Stimulated activated CD8-positive, alpha-beta memory T cell treated with anti-CD3 and anti-CD28 coated beads, Interleukin-2, amount 100 ng/mL, for 48 hours (primary cell): ENCODE measurements around the gene SH3RF1.

ENCODE experiments used
- DNase-seq, 2 donors: peaks; one replicate each; pipeline ENCODE4 v3.0.0-alpha.2; 2020; ENCODE audit warnings: low read depth in 2 of 2

Gene SH3RF1

DNA sequence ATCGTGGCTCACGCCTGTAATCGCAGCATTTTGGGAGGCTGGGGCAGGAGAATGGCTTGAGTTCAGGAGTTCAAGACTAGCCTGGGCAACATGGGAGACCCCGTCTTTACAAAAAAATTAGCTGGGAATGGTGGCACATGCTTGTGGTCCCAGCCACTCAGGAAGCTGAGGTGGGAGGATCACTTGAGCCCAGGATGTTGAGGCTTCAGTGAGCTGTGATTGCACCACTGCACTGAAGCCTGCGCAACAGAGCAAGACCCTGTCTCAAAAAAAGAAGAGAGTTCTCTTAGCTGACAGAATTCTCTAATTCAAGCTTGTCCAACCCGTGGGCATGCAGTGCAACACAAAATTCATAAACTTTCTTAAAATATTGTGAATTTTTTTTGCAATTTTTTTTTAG lies 165.1 kb downstream of the SH3RF1 start:
- DNase-seq: no peak

DNA sequence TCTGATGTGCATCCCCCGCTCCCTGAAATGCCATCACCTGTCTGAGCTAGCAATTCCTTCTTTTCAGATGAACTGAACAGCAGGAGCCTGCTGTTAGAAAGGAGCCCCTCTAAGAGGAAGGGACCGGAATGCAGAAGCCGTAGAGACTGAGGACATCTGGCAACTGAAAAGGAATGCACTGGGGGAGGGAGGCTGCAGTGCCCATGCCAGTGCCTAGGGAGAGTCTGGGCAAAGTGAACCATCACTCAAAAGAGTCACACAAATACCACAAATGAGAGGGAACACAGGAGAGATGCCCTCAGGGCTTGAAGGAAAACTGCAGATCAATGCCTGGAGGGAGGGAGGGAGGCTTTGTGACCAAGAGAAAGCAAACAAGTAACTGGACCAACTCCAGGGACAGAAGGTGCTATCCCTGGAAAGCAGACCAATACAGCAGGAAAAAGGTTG lies 166.8 kb downstream of the SH3RF1 start:
- no peak for DNase-seq

DNA sequence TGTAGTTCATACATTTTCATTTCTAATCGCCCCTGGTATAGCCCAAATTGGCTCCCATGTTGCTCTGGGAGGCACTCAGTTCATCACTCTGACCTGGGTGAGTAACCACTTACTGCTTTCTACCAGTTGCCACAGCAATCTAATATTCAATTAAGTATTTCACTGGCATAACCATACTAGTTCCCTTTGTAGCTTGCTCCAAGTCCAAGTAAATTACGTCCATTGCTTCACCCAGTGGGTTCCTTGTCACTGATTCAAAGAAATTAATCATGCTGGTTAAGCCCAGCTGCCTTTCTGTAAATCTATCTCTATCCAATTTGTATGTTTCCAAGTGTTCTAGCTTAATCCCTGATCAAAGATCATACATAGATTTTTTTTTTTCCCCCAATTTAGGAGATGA lies 168.7 kb downstream of the SH3RF1 start:
- no peak for DNase-seq

DNA sequence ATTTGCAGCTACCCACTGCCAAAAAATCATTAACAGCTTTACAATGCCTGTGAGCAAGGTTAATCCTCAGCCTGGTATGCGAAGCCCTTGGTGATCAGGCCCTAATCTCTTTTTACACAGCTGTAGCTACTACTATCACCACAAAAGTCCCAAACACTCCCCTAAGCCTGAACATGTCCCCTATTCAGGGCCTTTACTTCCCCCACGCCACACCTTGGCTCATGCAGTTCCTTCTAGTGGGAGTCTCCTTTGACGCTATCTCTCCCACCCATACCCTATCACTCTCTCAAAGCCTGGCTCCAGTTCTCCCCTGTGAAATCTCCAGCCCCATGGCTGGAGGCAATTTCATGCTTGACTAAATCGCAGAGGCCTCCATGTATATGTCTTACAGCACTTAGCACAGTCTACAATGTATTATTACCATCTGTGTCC lies 170.1 kb downstream of the SH3RF1 start:
- no peak for DNase-seq

DNA sequence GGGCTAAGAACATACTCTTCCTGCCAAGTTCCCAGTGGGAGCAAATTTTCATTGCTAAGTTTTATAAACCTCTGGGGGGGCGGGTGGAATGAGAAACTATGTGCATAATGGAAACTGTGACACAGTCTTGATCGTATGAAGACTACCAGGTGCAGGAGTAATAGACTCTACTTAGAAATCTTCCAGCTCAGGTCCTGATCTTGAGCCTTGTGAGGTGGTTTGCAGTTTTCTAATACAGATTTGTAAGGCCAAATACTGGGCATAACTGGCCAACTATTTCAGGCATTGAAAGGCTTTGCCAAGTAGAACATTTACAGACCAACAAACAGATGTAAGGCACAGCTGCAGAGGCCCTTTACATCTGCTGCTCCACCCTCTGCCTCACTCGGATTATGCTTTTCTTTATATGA lies 171.0 kb downstream of the SH3RF1 start:
- DNase-seq: no peak

DNA sequence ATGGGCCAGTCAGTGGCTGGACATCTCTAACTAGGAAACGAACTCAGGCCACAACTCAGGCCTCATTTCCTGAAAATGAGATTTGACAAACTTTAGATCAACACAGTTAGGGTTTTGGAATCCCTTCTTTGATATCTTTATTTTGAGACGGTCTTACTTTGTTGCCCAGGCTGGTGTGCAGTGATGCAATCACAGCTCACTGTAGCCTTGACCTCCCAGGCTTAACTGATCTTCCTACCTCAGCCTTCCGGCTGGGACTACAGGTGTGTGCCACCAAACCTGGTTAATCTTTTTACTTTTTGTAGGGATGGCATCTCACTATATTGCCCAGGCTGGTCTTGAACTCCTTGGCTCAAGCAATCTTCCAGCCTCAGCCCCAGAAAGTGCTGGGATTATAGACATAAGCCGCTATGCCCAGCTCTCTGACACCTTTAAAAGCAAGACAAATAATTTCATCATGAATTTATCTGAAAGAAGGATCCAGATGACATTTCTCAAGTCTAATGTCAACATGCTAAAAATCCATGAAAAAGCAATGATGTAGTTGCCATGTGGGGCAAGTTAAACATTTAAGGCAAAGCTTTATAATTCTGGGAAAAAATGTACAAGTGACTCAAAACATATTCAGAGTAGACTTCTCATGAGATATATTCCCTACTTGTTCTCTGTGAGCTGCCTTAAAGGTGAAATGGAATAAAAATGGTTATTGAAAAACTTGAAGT lies 171.6 kb downstream of the SH3RF1 start:
- no peak for DNase-seq

DNA sequence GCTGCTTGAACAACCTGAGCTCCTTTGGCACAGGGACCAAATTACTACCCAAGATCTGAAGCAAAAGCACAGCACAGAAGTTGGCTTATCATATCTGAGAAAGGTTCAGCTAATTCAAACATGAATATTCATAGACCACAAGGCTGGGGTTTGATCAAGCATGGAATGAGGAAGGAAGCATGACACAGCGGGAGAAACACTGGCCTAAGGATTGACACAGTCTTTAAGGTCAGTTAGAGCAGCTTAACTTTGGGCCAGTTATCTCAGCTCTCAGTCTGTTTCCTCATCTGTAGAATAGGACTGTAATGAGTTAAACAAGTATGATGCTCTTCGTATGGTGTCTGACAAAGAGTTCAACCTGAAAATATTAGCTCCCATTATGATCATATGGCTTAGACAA lies 172.2 kb downstream of the SH3RF1 start:
- no peak for DNase-seq

DNA sequence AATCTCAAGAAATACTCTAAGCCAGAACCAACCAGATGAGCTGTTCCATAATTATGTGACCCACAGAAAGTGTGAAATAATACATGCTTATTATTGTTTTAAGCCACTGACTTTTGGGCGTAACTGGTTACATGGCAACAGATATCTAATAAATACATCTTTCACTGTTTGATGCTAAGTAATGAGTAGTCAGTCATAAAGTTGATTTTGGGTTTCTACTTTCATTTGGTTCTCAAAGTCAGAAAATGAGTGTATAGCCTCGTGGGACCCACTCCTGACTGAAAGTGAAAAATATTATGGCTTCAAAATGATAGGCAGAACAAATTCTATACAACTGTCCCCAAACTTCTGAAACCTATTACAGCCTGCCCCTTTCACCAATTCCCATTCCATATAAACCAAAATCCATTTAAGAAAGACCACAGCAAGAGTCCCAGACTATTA lies 172.7 kb downstream of the SH3RF1 start:
- DNase-seq: no peak

DNA sequence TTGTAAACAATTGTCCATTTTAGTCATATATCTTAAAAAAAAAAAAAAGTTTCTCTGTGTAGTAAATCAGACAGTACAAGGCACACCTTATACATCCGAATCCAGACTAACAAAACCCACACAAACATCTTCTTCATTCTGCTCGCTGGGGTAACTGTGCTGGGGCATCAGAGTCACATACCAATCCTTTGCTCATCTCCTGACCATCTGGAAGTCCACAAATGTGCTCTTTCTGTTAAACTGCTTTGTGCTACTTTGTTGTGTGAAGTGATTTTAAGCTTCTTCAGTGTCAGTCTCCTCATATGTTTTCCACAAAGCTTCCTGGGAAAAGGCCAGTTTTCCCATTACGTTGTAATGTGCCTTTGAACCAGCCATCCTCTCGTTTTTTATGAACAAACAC lies 174.5 kb downstream of the SH3RF1 start:
- no peak for DNase-seq

DNA sequence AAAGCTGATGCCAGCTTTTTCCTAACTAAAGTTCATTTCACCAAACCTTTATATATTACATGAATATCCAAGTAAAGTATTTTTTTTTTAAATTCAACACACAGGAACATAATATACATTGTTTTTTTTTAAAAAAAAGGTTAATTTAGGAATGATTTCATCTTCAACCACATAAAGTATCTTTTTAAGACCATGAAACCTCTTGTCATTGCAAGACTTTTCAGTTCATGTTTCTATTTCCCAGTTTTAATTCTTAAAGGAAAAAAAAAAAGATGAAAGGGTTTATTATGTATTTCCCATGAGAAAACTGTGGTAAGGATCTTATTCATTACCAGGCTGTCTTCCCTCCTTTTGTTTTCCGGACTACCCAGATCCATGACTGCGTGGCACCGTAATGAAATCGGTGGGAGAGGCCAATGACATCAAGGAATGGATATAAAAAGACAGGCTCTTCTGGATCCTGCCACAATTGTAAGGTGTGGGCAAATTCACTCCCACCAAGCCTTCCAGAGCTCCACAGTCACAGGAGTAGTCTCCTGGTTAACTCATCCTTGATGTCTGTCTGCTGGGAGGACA lies 176.0 kb downstream of the SH3RF1 start:
- DNase-seq: no peak

DNA sequence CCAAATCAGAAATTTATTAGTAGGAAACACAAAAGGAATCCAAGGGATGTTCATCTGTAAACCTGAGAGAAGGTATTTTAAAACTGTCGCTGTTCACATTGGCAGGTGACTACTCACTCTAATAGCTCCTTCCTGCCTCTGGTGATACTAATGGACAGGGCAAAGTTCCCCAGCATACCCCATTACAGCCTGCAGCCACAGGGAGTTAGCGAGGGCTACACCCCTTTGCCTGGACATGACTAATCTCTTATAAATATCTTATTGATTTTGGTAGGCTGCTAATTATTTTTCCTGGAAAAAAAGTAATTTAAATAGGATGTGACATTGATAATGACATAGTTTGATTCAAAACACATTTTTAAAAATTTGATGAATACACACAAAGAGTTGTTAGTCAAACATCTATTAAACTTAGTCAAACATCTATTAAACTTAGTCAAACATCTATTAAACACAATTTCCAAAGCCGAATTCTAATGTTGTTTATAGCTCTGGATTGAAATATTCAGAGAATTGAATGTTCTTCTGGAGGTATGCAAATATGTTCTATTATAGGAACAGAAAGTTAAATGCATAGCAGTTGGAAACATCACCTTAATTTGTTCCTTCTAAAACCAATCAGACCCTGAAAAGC lies 177.8 kb downstream of the SH3RF1 start:
- DNase-seq: no peak

DNA sequence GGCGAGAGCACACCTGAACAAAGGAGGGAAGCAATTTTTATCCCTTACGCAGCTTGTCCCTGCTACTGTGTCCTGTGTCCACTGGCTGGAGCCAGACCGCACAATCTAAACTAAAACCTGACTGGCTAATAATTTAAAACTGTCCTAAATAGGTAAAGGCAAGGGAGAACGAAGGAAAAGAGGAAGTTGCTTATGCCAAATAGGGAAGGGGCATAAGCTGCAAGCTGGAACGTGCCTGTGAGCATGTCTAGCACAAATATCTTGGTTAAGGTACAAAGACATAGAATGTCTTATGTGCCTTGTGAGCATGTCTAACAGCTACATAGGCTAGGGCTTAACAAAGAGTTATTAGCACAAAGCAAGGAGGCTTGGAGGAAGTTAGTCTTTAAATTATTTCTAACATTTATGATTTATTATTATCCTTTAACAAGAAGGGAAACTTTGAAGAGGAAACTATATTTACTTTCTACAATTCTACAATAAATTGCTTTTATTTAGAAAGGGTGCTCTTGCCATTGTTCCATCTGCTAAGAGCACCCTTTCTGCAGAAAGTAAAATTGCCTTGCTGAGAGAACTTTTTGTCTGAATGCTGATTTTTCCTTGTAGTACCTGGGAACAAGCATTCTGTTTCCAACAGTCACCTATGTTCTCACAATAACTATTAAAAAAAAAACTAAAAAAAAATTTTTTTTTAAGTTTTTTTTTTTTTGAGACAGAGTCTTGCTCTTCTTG lies 180.1 kb downstream of the SH3RF1 start:
- no peak for DNase-seq

DNA sequence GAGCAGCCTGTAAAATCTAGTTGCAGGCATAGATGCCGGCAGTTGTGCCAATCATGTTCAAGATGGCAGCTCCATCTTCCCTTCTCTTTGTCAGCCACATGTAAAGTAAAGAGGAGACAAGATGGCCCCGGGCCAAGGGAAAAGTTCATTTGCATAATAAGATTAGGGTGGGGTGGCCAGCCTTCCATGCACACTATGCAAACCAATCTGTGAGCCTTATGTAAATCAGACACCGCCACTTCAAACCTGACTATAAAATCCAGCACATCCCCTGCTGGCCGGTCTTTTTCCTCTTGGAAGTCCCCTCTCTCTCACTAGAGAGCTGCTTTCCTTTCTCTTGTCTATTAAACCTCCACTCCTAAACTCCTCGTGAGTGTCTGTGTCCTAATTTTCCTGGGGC lies 181.8 kb downstream of the SH3RF1 start:
- DNase-seq: no peak

DNA sequence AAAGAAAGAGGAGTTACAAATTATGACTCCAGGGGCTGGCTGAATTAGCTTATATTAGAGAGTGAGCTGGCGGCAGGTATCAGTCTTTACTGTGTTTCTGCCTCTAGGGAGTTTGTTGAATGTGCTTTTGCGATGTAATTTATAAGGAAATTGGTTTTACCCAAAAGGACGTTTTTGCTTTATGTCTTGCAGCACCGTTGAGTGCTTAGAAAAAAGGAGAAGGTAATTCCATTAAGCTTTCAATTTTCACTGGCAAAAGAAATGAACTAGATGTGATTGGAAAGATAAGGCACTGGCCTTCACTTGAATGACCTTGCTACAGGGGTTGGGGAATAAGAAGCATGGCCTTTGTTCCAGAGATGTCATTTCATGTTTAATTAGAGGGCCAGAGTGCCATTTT lies 185.8 kb downstream of the SH3RF1 start:
- no peak for DNase-seq

DNA sequence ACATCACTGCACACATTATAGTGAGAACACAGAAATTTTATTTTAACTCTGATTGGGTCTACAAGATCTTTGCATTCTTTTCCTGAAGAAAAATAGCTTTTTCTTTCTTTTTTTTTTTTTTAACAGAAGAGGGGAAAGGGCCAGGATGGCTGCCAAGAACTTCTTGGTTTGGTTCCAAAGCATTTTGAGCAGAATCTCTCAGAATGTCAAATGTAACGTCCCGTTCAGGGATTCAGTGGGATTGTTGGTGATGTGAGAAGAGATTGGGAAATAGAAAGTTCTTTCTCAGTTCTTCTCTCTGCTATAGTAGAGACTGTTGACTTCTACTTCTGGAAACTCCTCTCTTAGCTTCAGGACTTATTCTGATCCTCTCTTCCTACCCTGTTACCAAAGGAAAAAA lies 189.8 kb downstream of the SH3RF1 start:
- no peak for DNase-seq

DNA sequence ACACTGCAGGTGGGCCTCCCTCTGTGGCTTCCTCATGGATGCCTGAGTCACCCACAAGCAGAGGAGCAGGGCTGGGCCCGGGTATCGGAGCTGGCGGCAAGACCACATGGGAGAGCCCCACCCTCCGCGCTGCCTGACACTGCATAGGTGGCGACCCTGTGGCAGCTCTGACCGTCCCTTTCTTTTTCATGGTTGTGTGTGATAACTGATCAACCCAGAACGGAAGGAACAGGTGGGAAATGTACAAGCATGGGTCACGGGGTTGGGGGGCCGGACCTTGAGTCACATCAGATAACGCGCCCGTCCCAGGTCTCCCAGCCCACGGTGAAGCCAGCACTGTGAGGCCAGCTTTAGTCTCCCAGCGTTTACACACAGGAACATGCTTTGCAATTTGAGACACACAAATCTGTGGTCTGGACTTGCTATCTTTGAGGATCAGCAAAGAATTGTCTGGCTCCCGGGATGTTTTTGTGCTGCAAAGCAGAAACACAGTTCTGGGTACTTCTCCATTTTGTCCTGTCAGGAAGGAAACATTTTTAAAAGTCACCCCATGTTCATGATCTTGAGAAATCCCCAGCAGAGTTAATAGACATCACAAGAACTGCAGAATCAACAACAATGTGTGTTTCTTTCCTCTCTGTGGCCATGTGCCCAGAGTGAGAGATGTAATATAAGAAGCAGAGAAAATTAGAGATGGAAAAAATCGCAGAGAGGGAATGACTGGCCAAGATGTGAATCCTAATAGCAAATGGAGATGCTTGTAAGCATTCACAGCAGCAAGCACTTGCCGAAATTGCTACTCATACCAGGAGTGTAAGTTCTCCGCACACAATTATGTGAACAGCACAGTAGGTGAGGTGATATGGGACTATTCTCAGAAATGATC lies 190.6 kb downstream of the SH3RF1 start:
- peak; percentile 10 to 19 for DNase-seq

DNA sequence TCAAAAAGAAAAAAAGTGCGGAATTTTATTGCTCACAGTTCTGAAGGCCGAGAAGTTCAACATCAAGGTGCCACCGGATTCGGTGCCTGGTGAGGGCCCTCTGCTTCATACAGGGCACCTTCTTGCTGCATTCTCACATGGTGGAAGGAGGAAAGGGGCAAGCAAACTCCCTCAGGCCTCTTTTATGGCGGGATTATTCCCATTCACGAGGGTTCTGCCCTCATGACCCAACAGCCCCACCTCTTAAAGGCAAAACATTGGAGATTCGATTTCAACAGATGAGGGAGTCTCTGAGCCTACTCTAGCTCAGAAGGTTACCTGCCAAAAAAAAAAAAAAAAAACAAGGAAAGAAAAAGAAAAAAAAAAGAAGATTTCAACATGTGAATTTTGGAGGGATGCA lies 196.6 kb downstream of the SH3RF1 start:
- DNase-seq: no peak

DNA sequence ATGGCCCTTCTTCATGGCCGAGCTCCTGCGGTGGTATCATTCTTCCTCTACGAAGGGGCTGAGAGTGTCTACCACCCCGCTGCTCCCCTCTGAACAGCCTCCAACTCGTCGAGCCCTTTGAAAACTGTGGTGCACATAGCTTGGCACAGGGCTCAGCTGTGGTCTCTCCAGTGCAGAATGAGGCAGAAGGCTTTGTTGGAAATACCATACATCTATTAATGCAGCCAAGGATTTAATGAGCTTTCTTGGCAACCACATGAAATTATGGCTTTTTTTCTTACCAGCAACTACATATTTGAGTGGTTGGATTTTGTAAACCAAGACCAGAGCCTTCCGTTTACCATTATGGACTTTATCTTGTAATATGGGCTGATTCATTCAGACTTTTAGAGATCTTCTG lies 199.0 kb downstream of the SH3RF1 start:
- no peak for DNase-seq

DNA sequence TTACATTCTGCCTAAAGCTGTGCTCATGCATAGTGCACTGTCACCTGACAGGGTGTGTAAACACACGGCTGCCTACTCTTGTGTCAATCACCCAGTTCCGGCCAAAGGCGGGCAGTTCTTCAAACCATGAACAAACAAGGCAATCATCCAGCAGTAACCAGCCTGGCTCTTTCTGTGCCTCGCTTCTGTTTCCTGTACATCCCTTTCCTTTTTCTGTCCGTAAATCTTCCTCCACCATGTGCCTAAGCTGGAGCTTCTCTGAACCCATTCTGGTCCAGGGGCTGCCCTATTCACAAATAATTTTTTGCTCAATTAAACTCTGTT lies 199.9 kb downstream of the SH3RF1 start:
- DNase-seq: no peak

DNA sequence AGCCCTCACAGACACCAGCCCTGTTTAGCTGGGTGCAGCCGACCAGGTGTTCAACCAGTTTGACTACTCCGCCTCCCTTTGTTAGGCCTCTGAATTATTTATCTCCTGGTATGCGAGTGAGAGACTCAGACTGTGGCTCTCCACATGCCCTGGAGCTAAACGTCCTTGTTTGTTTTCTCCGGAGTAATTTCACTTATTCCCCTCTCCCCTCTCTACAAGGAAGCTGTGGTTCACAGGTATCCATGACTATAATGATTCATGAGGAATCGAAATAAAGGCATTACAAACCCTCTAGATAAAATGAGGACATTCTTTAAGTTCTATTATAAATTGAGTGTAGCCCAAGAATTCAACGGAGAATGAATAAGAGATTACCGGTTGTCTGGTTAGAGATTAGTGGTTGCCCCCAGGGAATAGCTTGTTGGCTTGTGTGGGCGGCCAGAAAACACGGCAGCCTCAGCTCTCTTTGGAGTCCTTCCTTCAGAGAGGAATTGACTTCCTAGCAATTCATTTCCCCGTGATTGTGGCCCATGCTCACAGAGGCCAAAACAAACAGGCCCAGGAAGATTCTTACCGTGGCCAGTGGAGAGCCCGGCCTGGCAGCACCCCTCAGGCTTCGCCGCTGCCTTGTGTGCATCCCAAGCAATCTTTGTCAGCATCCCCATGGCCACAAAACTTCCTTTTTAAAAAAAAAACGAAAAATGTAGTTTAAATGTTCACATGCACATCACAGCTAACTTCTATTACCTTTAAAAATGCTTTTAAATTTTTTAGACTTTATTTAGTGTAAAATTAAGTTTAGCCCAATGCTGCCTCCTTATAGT lies 200.5 kb downstream of the SH3RF1 start:
- DNase-seq: no peak

DNA sequence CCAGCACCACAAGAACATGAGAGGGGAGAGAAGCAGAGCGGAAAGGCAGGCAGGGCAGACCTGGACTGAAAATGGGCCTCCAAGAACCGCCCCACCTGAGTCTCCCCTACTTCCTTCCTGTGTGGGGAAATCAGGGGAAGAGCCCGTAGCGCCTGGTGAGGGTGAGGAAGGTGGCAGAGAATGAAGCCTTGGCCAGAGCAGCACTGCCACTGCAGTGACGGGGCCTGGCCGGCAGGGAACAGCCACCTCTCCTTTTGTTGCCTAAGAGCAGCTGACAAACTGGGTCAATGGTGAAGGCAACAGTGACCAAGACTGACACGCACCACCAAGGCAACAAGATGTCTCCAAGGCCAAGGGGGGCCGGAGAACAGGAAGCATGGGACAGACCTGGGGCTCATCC lies 202.3 kb downstream of the SH3RF1 start:
- no peak for DNase-seq
